ENCODE results near the gene INIP. TPM values are rescaled to one million over a fixed set of nuclear protein-coding genes. Genes with fewer than 3 reads are reported as not detected.
A peak's percentile ranks its signal among the peaks of the same experiment; 100 is the strongest.

Gene INIP
- total and polyA plus RNA-seq, 2 of the 13 experiments (the other 11 are each of a cell fraction or from before 2014, with no cell fraction given), result 13.6 to 28.6 TPM

- TF ChIP-seq TAF1 (CRISPR knock-in tag; IDR thresholded peaks at IDR 0.05) (peak; percentile 90), AGO2 (optimal IDR thresholded peaks at IDR 0.05; ENCODE audit: low read depth, low read length) (no peak), ZKSCAN8 (CRISPR knock-in tag; IDR thresholded peaks at IDR 0.05; ENCODE audit: borderline replicate concordance) (no peak), ZNF484 (CRISPR knock-in tag; IDR thresholded peaks at IDR 0.05; ENCODE audit: borderline replicate concordance, low read depth) (no peak), REPIN1 (CRISPR knock-in tag; IDR thresholded peaks at IDR 0.05; ENCODE audit: borderline replicate concordance, low read depth) (peak; percentile 90; the same call in 1 of the 2 replicates), HOXA7 (CRISPR knock-in tag; IDR thresholded peaks at IDR 0.05) (no peak), ZNF124 (CRISPR knock-in tag; IDR thresholded peaks at IDR 0.05) (0 out of 2 replicates have a peak, but pooled peaks have one; percentile 31), TBP (CRISPR knock-in tag; IDR thresholded peaks at IDR 0.05) (no peak), ZNF557 (CRISPR knock-in tag; IDR thresholded peaks at IDR 0.05) (no peak), SAP130 (CRISPR knock-in tag; IDR thresholded peaks at IDR 0.05; ENCODE audit: low read depth) (peak; percentile 94), FOXO1 (CRISPR knock-in tag; IDR thresholded peaks at IDR 0.05) (peak; percentile 37; the same call in 1 of the 2 replicates), DNMT1 (CRISPR knock-in tag; IDR thresholded peaks at IDR 0.05) (no peak), SMAD1 (CRISPR knock-in tag; IDR thresholded peaks at IDR 0.05; ENCODE audit: borderline replicate concordance, low read depth) (no peak; the same call in 1 of the 2 replicates), POGZ (CRISPR knock-in tag; IDR thresholded peaks at IDR 0.05) (peak; percentile 92), ZNF616 (CRISPR knock-in tag; IDR thresholded peaks at IDR 0.05; ENCODE audit: low read depth) (peak; percentile 72; the same call in 1 of the 2 replicates), JUN (CRISPR knock-in tag; IDR thresholded peaks at IDR 0.05) (no peak), ZNF251 (CRISPR knock-in tag; IDR thresholded peaks at IDR 0.05) (no peak), ISL2 (CRISPR knock-in tag; IDR thresholded peaks at IDR 0.05) (peak; percentile 32; the same call in 1 of the 2 replicates), EED (CRISPR knock-in tag; IDR thresholded peaks at IDR 0.05) (no peak), ZC3H4 (CRISPR knock-in tag; IDR thresholded peaks at IDR 0.05; ENCODE audit: borderline replicate concordance) (no peak), ZNF558 (CRISPR knock-in tag; IDR thresholded peaks at IDR 0.05; ENCODE audit: borderline replicate concordance) (no peak), FOXA3 (CRISPR knock-in tag; IDR thresholded peaks at IDR 0.05) (peak; percentile 64), LCORL (IDR thresholded peaks at IDR 0.05) (no peak), LCORL (CRISPR knock-in tag; IDR thresholded peaks at IDR 0.05) (no peak)
- TF ChIP-seq, protein P1, sequence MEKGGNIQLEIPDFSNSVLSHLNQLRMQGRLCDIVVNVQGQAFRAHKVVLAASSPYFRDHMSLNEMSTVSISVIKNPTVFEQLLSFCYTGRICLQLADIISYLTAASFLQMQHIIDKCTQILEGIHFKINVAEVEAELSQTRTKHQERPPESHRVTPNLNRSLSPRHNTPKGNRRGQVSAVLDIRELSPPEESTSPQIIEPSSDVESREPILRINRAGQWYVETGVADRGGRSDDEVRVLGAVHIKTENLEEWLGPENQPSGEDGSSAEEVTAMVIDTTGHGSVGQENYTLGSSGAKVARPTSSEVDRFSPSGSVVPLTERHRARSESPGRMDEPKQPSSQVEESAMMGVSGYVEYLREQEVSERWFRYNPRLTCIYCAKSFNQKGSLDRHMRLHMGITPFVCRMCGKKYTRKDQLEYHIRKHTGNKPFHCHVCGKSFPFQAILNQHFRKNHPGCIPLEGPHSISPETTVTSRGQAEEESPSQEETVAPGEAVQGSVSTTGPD (CRISPR knock-in tag; IDR thresholded peaks at IDR 0.05), result no peak
- TF ChIP-seq, protein P2, sequence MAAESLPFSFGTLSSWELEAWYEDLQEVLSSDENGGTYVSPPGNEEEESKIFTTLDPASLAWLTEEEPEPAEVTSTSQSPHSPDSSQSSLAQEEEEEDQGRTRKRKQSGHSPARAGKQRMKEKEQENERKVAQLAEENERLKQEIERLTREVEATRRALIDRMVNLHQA (CRISPR knock-in tag; IDR thresholded peaks at IDR 0.05), result no peak
- TF ChIP-seq, protein P3, sequence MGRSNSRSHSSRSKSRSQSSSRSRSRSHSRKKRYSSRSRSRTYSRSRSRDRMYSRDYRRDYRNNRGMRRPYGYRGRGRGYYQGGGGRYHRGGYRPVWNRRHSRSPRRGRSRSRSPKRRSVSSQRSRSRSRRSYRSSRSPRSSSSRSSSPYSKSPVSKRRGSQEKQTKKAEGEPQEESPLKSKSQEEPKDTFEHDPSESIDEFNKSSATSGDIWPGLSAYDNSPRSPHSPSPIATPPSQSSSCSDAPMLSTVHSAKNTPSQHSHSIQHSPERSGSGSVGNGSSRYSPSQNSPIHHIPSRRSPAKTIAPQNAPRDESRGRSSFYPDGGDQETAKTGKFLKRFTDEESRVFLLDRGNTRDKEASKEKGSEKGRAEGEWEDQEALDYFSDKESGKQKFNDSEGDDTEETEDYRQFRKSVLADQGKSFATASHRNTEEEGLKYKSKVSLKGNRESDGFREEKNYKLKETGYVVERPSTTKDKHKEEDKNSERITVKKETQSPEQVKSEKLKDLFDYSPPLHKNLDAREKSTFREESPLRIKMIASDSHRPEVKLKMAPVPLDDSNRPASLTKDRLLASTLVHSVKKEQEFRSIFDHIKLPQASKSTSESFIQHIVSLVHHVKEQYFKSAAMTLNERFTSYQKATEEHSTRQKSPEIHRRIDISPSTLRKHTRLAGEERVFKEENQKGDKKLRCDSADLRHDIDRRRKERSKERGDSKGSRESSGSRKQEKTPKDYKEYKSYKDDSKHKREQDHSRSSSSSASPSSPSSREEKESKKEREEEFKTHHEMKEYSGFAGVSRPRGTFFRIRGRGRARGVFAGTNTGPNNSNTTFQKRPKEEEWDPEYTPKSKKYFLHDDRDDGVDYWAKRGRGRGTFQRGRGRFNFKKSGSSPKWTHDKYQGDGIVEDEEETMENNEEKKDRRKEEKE (IDR thresholded peaks at IDR 0.05), result no peak
Observed at GRCh38 chr9:112750016-112750763, 32.3 kb upstream of the INIP start, which contains the start of gene SNX30 (continued).
